ENCODE data around the gene OR5C1. TPM values are rescaled to one million over a fixed set of nuclear protein-coding genes. Genes with fewer than 3 reads are reported as not detected.

The OR5C1 gene
- under 1 TPM in 2 of 8 experiments, not detected in 6; 0.25 to 0.52 TPM for total RNA-seq

DNA sequence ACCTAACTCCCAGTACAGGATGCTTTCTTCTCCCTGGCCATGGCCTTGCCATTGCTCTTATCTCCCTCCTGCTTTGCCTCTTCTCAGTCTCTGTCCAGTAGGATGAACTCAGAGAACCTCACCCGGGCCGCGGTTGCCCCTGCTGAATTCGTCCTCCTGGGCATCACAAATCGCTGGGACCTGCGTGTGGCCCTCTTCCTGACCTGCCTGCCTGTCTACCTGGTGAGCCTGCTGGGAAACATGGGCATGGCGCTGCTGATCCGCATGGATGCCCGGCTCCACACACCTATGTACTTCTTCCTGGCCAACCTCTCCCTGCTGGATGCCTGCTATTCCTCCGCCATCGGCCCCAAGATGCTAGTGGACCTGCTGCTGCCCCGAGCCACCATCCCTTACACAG lies at the start of gene OR5C1:
TSS of gene OR5C1 (plus strand) at position 103 of the 400 bp plus-strand sequence. CDS start at position 103, 0 bp downstream.
- no peak within 1 kb of the TSS for H3K27ac ChIP-seq
- in situ Hi-C loops (cut with MboI; ENCODE audit: low pct_unique_long_range_greater_than_20kb in 2 of 9, low sequenced_read_pairs in 9 of 9, unreplicated experiment in 9 of 9) = no loop called here
- ATAC-seq (replicated peaks in 6 of 8) = no peak
- H3K4me1 ChIP-seq (replicated peaks in 1 of 2) = no peaks in the 10 kb centered on the region
- no peak within 1 kb of the TSS for H3K4me3 ChIP-seq
- 78 to 100% (median 95%) methylated on average over 1 to 4 of the region's 12 CpGs; no CpG with 5 or more reads in 6 of the 10 experiments for WGBS, 10 experiments

GRCh38 chr9:122742003-122742402 lies 46.7 kb upstream of the OR5C1 start, which contains the start of gene OR1L6:
OR1L6 (plus strand) TSS chr9:122742303; CDS start chr9:122749848, 7,545 bp downstream.
- 0 to 57% (median 35%) methylated on average over 1 to 6 of the region's 6 CpGs; no CpG with 5 or more reads in 1 of the 10 experiments for WGBS, 10 experiments
- H3K4me1 ChIP-seq (replicated peaks in 1 of 2) = no peaks in the 10 kb centered on the region
- H3K4me3 ChIP-seq = no peak within 1 kb of the TSS
- in situ Hi-C loops (cut with MboI; ENCODE audit: low pct_unique_long_range_greater_than_20kb in 2 of 9, low sequenced_read_pairs in 9 of 9, unreplicated experiment in 9 of 9) = no loop called here
- no peak within 1 kb of the TSS for H3K27ac ChIP-seq
- no peak for ATAC-seq (replicated peaks in 6 of 8)

DNA sequence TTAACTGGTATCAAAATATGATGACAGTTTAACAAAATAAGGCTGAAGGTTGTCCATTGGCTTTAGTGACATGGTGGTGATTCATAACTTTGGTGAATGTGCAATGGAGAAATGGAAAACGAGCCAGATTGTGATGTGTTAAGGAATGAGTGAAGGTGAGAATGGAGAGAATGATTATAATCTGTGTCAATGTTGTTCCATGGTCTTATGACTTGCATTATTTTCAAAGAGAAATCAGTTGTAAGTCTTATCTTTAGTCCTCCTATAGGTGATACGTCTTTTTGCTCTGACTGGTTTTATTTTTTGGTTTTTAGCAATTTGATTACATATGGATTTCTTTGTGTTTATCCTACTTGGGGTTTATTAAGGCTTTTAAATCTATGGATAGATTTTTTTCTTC lies 33.9 kb upstream of the OR5C1 start:
- WGBS, 10 experiments = 0 to 42% (median 27%) methylated on average over 1 to 2 of the region's 2 CpGs
- Histone ChIP-seq H3K4me3 (no peak overlapping the region), H3K27ac (no peak overlapping the region), H3K4me1 (replicated peaks in 1 of 2) (no peaks in the 10 kb centered on the region)
- no peak for ATAC-seq (replicated peaks in 6 of 8)
- in situ Hi-C loops (cut with MboI; ENCODE audit: low pct_unique_long_range_greater_than_20kb in 2 of 9, low sequenced_read_pairs in 9 of 9, unreplicated experiment in 9 of 9) = no loop called here

- ATAC-seq (replicated peaks in 6 of 8) = peak in 2 of 8 experiments; percentile 44 to 62
- Histone ChIP-seq H3K4me1 (replicated peaks in 1 of 2) (no peaks in the 10 kb centered on the region), H3K27ac (no peak overlapping the region), H3K4me3 (no peak overlapping the region)
- in situ Hi-C loops (cut with MboI; ENCODE audit: low pct_unique_long_range_greater_than_20kb in 2 of 9, low sequenced_read_pairs in 9 of 9, unreplicated experiment in 9 of 9) = no loop called here
- 0 to 82% (median 50%) methylated on average over 1 to 4 of the region's 4 CpGs; no CpG with 5 or more reads in 3 of the 10 experiments for WGBS, 10 experiments
These were observed 20.9 kb upstream of the OR5C1 start for GRCh38 chr9:122767817-122768216.

DNA sequence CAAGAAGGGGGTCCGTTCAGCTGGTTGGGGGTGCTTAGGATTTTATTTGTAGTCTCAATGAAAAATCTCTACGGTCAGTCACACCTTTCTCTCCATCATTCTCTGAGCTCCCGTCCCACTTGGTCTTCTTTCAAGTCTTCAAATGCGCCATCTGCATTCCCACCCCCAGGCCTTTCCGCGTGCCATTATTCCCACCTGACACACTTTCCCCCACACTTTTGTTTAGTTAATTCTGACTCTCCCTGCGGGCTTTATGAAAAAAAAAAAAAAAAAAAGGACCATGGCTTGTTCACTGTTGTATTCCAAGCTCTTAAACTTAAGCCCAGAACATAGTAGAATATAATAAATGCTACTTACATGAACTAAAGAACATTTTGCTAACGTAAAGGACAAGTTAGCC lies 11.7 kb upstream of the OR5C1 start:
- Histone ChIP-seq H3K27ac (no peak overlapping the region), H3K4me1 (replicated peaks in 1 of 2) (no peaks in the 10 kb centered on the region), H3K4me3 (no peak overlapping the region)
- no peak for ATAC-seq (replicated peaks in 6 of 8)
- 17 to 81% (median 69%) methylated on average over 1 to 8 of the region's 8 CpGs; no CpG with 5 or more reads in 1 of the 10 experiments for WGBS, 10 experiments
- in situ Hi-C loops (cut with MboI; ENCODE audit: low pct_unique_long_range_greater_than_20kb in 2 of 9, low sequenced_read_pairs in 9 of 9, unreplicated experiment in 9 of 9) = no loop called here

DNA sequence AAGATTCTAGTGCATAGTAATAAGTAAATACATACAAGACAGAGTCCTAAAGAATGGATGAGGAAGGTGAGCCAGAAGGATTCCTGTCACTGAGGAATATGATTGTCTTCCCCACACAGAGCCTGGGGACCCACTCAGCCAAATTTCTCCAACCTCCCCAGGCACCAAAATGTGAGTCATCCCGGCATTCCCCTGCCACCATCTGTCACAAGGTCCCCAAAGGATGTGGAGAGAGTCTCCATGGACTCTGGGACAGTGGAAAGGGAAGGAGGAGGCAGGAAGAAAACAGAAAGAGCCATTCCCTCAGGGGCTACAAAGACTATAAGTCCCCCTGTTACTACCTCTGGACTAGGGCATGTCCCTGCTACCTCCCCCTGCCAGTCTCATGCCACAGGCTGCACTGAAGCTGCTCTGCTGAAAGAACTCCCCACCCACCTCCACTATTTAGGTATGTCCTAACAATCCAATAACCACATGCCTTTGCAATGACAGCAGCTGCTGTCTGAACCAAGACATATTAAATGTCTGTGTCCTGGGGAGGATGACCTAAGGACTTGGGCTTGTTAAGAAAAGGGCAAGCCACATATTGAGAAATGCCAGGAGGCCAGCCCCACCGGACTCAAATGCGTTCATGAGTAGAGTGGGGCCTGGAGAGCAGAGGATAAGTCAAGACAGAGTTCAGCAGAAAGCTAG lies 10.7 kb upstream of the OR5C1 start:
- ATAC-seq (replicated peaks in 6 of 8) = peak in 2 of 8 experiments; percentile 62 to 64
- no peak overlapping the region for H3K27ac ChIP-seq
- no peak overlapping the region for H3K4me3 ChIP-seq
- in situ Hi-C loops (cut with MboI; ENCODE audit: low pct_unique_long_range_greater_than_20kb in 2 of 9, low sequenced_read_pairs in 9 of 9, unreplicated experiment in 9 of 9) = no loop called here
- WGBS, 10 experiments = 0 to 90% (median 56%) methylated on average over 1 to 2 of the region's 3 CpGs; no CpG with 5 or more reads in 5 of the 10 experiments
- no peaks in the 10 kb centered on the region for H3K4me1 ChIP-seq (replicated peaks in 1 of 2)

DNA sequence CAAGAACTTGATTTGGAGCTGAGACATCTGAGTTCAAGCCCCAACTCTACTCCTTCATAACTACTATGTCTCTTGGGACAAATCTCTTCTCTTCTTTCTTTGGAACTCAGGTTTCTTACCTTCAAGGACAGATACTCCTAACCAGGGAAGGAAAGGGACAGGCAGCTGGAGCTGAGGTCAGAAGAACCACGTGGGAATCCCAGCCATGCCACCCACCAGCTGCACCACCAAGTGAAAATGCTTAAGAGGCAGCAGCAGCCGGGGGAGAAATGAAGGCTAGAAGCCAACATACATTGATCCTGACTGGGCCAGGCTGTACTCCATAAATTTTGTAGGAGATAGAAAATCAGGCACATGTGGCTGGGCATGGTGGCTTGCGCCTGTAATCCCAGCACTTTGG lies 9.6 kb upstream of the OR5C1 start:
- 0 to 100% (median 59%) methylated on average over 1 to 3 of the region's 3 CpGs; no CpG with 5 or more reads in 4 of the 10 experiments for WGBS, 10 experiments
- no peak for ATAC-seq (replicated peaks in 6 of 8)
- Histone ChIP-seq H3K4me3 (no peak overlapping the region), H3K4me1 (replicated peaks in 1 of 2) (no peaks in the 10 kb centered on the region), H3K27ac (no peak overlapping the region)
- in situ Hi-C loops (cut with MboI; ENCODE audit: low pct_unique_long_range_greater_than_20kb in 2 of 9, low sequenced_read_pairs in 9 of 9, unreplicated experiment in 9 of 9) = no loop called here

- in situ Hi-C loops (cut with MboI; ENCODE audit: low pct_unique_long_range_greater_than_20kb in 2 of 9, low sequenced_read_pairs in 9 of 9, unreplicated experiment in 9 of 9) = no loop called here
- Histone ChIP-seq H3K4me3 (no peak overlapping the region), H3K27ac (no peak overlapping the region), H3K4me1 (replicated peaks in 1 of 2) (no peaks in the 10 kb centered on the region)
- 20 to 70% (median 46%) methylated on average over 1 to 3 of the region's 4 CpGs for WGBS, 10 experiments
- no peak for ATAC-seq (replicated peaks in 6 of 8)
These were observed 8.7 kb upstream of the OR5C1 start for GRCh38 chr9:122780026-122780425.

DNA sequence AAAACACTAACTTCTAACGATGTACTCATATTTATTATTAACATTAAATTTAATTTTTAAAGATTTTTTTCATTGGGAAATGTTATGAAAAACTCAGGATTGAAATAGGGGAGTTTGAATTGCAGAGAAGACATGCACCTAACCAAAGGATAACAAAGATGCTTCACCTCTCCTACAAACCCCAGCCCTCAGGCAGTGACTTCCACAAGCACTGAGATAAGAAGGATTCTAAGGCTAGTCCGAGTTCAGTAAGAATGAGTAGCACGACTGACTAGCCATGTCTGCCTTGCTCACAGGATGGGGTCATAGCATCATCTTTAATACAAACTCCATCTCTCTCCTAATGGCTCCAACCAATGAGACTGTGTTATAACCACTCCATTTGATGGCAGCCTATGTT lies 7.1 kb upstream of the OR5C1 start:
- Histone ChIP-seq H3K27ac (no peak overlapping the region), H3K4me1 (replicated peaks in 1 of 2) (no peaks in the 10 kb centered on the region), H3K4me3 (no peak overlapping the region)
- in situ Hi-C loops (cut with MboI; ENCODE audit: low pct_unique_long_range_greater_than_20kb in 2 of 9, low sequenced_read_pairs in 9 of 9, unreplicated experiment in 9 of 9) = no loop called here
- no peak for ATAC-seq (replicated peaks in 6 of 8)
- 0 to 60% (median 28%) methylated on average over 1 to 3 of the region's 3 CpGs for WGBS, 10 experiments

DNA sequence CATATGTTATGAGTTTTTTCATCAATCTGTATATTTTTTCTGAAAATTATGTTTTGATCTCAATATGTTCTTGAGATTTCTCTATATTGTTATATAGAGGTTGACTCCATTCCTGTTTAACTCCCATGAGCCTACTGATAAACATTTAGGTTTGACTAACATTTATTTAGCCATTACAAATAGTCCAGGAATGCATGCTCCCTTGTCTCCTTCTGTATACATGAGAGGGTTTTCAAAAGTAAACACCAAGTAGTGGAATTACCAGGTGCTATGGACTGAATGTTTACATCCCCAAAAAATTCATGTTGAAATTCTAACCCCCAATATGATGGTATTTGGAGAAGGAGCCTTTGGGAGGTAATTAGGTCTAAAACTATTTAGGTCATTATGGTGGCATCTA lies 3.5 kb upstream of the OR5C1 start:
- no peak overlapping the region for H3K4me3 ChIP-seq
- in situ Hi-C loops (cut with MboI; ENCODE audit: low pct_unique_long_range_greater_than_20kb in 2 of 9, low sequenced_read_pairs in 9 of 9, unreplicated experiment in 9 of 9) = no loop called here
- H3K27ac ChIP-seq = no peak overlapping the region
- no peak for ATAC-seq (replicated peaks in 6 of 8)
- H3K4me1 ChIP-seq (replicated peaks in 1 of 2) = no peaks in the 10 kb centered on the region

DNA sequence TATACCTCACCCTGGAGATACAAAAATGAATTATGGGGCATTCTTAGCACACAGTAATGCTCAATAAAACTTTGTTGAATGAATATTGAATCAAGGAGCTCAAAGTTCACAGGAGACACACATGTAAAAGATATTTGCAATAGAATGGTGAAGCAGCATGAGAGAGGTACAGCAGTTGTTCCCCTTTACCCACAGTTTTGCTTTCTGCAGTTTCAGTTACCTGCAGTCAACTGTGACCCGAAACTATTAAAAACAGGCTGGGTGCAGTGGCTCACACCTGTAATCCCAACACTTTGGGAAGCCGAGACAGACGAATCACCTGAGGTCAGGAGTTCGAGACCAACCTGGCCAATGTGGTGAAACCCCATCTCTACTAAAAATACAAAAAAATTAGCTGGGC lies 2.4 kb upstream of the OR5C1 start:
- in situ Hi-C loops (cut with MboI; ENCODE audit: low pct_unique_long_range_greater_than_20kb in 2 of 9, low sequenced_read_pairs in 9 of 9, unreplicated experiment in 9 of 9) = no loop called here
- no peaks in the 10 kb centered on the region for H3K4me1 ChIP-seq (replicated peaks in 1 of 2)
- no peak for ATAC-seq (replicated peaks in 6 of 8)
- WGBS, 10 experiments = 20 to 71% (median 50%) methylated on average over 1 to 4 of the region's 4 CpGs; no CpG with 5 or more reads in 4 of the 10 experiments
- no peak overlapping the region for H3K27ac ChIP-seq
- H3K4me3 ChIP-seq = no peak overlapping the region

- Histone ChIP-seq H3K4me1 (replicated peaks in 1 of 2) (no peaks in the 10 kb centered on the region), H3K27ac (no peak overlapping the region), H3K4me3 (no peak overlapping the region)
- 63 to 100% (median 79%) methylated on average over 2 to 13 of the region's 28 CpGs; no CpG with 5 or more reads in 4 of the 10 experiments for WGBS, 10 experiments
- in situ Hi-C loops (cut with MboI; ENCODE audit: low pct_unique_long_range_greater_than_20kb in 2 of 9, low sequenced_read_pairs in 9 of 9, unreplicated experiment in 9 of 9) = no loop called here
- ATAC-seq (replicated peaks in 6 of 8) = no peak
These were observed 718 bp downstream of the OR5C1 start for GRCh38 chr9:122789256-122790046.

- in situ Hi-C loops (cut with MboI; ENCODE audit: low pct_unique_long_range_greater_than_20kb in 2 of 9, low sequenced_read_pairs in 9 of 9, unreplicated experiment in 9 of 9) = no loop called here
- no peak overlapping the region for H3K4me3 ChIP-seq
- no peak overlapping the region for H3K27ac ChIP-seq
- no peak for ATAC-seq (replicated peaks in 6 of 8)
- no peaks in the 10 kb centered on the region for H3K4me1 ChIP-seq (replicated peaks in 1 of 2)
- 19 to 80% (median 68%) methylated on average over 1 to 5 of the region's 5 CpGs for WGBS, 10 experiments
These were observed 3.3 kb downstream of the OR5C1 start for GRCh38 chr9:122791872-122792669.
